Peyer's patch (tissue), 4 donors: ENCODE measurements around the gene CFAP61. TPM values are rescaled to one million over a fixed set of nuclear protein-coding genes. Genes with fewer than 3 reads are reported as not detected.
A peak's percentile ranks its signal among the peaks of the same experiment; 100 is the strongest.

Source experiments
- DNase-seq, 3 donors: peaks; one replicate each; pipeline ENCODE4 v3.0.0-alpha.2; 2017 to 2019
- H3K27ac ChIP-seq, 4 donors: fragments of 200-600 bp; sonication (generic); one replicate each; pipeline ENCODE4 v1.5.1; 2016 to 2019
- H3K27me3 ChIP-seq, 2 donors: fragments of 200-600 bp; sonication (generic); one replicate each; pipeline ENCODE4 v1.5.1; 2019
- H3K36me3 ChIP-seq, 3 donors: fragments of 200-600 bp; sonication (generic); one replicate each; pipeline ENCODE4 v1.5.1; 2016 to 2019
- H3K4me1 ChIP-seq, 4 donors: fragments of 200-600 bp; sonication (generic); one replicate each; pipeline ENCODE4 v1.5.1; 2016 to 2019
- H3K4me3 ChIP-seq, 4 donors: fragments of 200-600 bp; sonication (generic); 1 replicate in 3 of 4; 2 replicates in 1 of 4; pipeline ENCODE4 v1.5.1; 2016 to 2019; ENCODE audit warnings: mild to moderate bottlenecking in 1 of 4
- H3K9me3 ChIP-seq, 4 donors: fragments of 200-600 bp; sonication (generic); one replicate each; pipeline ENCODE4 v1.5.1; 2016 to 2019; ENCODE audit warnings: mild to moderate bottlenecking in 1 of 4
- CTCF ChIP-seq, 6 experiments: fragments of 450-650 bp in 4 of 6; fragments of 200-600 bp in 2 of 6; sonication (generic) in 1 of 6; IDR thresholded peaks; one replicate each; pipeline ENCODE4 v1.5.1; 2017 to 2019; ENCODE audit warnings: antibody characterized with exemption in 6 of 6, mild to moderate bottlenecking in 3 of 6, moderate library complexity in 1 of 6
- POLR2A ChIP-seq, 2 donors: fragments of 450-650 bp; IDR thresholded peaks; one replicate each; pipeline ENCODE4 v1.5.1; 2017; ENCODE audit warnings: antibody characterized with exemption in 2 of 2, mild to moderate bottlenecking in 2 of 2, moderate library complexity in 2 of 2
- total RNA-seq, 4 donors: library from RNA; depleted of rRNA; stranded (reverse); fragments of >200 nt; gene quantifications; one replicate each; pipeline ENCODE4 v1.1.0, GENCODE V29; 2016

CFAP61 gene
- total RNA-seq, 4 donors from 2014 or later: not detected

DNA sequence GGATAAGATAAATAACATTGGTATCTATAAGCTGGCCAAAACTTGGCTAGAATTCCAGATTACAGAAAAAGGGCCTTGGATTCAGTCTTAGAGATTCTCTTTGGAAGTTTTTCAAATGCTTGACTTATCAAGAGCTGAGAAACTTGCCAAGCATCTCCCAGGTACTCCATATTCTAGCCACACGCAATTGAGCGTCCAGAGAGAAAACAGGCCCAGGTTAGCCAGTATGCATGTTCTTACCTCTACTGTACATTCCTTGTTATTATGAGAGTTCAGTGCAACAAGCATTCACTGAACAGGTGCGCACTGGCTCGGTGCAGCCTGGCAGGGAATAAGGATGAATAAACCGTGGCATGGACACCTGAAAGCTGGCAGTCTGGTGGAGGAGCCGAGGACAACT lies 13.7 kb upstream of the CFAP61 start:
- TF ChIP-seq CTCF (IDR thresholded peaks at IDR 0.05) (no peak), POLR2A (IDR thresholded peaks at IDR 0.05) (no peak)
- Histone ChIP-seq H3K9me3 (no peaks in the 10 kb centered on the region), H3K27me3 (no peaks in the 10 kb centered on the region), H3K27ac (no peak overlapping the region), H3K4me1 (no peaks in the 10 kb centered on the region), H3K36me3 (peaks cover 0 to 100% (median 0%) of the 10 kb centered on the region in 3 donors), H3K4me3 (no peak overlapping the region)
- DNase-seq: no peak

GRCh38 chr20:20039752-20040387 lies 12.5 kb upstream of the CFAP61 start:
- H3K4me3 ChIP-seq: no peak overlapping the region
- H3K9me3 ChIP-seq: no peaks in the 10 kb centered on the region
- H3K27me3 ChIP-seq: no peaks in the 10 kb centered on the region
- H3K4me1 ChIP-seq: no peaks in the 10 kb centered on the region
- no peak for TF ChIP-seq CTCF (IDR thresholded peaks at IDR 0.05)
- no peak for TF ChIP-seq POLR2A (IDR thresholded peaks at IDR 0.05)
- no peak for DNase-seq
- no peak overlapping the region for H3K27ac ChIP-seq
- peaks cover 0 to 100% (median 0%) of the 10 kb centered on the region in 3 donors for H3K36me3 ChIP-seq

DNA sequence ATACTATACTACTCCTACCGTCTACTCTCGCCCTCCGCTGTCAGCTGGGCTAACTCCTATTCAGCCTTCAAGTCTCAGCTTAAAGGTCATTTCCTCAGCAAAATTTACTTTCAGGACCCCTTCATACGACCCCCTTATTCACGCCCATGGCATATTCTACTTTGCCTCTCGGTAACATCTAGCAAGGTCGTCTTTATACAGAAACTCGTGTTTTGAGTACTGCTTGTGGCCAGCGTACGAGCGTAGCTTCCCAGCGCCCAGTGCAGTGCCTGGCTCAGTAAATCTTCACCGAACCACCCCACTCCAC lies 612 bp upstream of the CFAP61 start:
- no peak for TF ChIP-seq POLR2A (IDR thresholded peaks at IDR 0.05)
- no peak for TF ChIP-seq CTCF (IDR thresholded peaks at IDR 0.05)
- H3K4me3 ChIP-seq: peak overlapping the region; percentile 65 to 96 (median 85)
- DNase-seq: no peak
- peak overlapping the region; percentile 83 to 89 (median 87) for H3K27ac ChIP-seq
- H3K36me3 ChIP-seq: peaks cover 0 to 38% (median 3%) of the 10 kb centered on the region in 3 donors
- no peaks in the 10 kb centered on the region for H3K27me3 ChIP-seq
- H3K4me1 ChIP-seq: peaks cover 0 to 8% (median 3%) of the 10 kb centered on the region in 4 donors
- no peaks in the 10 kb centered on the region for H3K9me3 ChIP-seq

- Histone ChIP-seq H3K36me3 (no peaks in the 10 kb centered on the region), H3K4me1 (no peaks in the 10 kb centered on the region), H3K4me3 (no peak overlapping the region), H3K27ac (no peak overlapping the region), H3K9me3 (no peaks in the 10 kb centered on the region), H3K27me3 (no peaks in the 10 kb centered on the region)
- DNase-seq: no peak
- TF ChIP-seq CTCF (IDR thresholded peaks at IDR 0.05) (no peak), POLR2A (IDR thresholded peaks at IDR 0.05) (no peak)
Observed at GRCh38 chr20:20060234-20060998, 8.1 kb downstream of the CFAP61 start.

GRCh38 chr20:20063941-20064702 lies 11.8 kb downstream of the CFAP61 start:
- DNase-seq: no peak
- Histone ChIP-seq H3K9me3 (no peaks in the 10 kb centered on the region), H3K4me1 (no peaks in the 10 kb centered on the region), H3K27me3 (no peaks in the 10 kb centered on the region), H3K36me3 (no peaks in the 10 kb centered on the region), H3K4me3 (no peak overlapping the region), H3K27ac (no peak overlapping the region)
- TF ChIP-seq POLR2A (IDR thresholded peaks at IDR 0.05) (no peak), CTCF (IDR thresholded peaks at IDR 0.05) (no peak)
